H1 (cell line): ENCODE data around the gene TEAD1.

ENCODE experiments used
- BCL11A ChIP-seq, 2 experiments: IDR thresholded peaks; one replicate each; pipeline ENCODE4 v1.6.1; 2011; ENCODE audit warnings: low read depth in 2 of 2, low read length in 2 of 2, mild to moderate bottlenecking in 2 of 2
- CTCF ChIP-seq, 3 experiments: IDR thresholded peaks; 1 replicate in 2 of 3; 2 replicates in 1 of 3; pipeline versions ENCODE4 v1.5.1 to v1.6.1; 2011; ENCODE audit warnings: low read length in 3 of 3, mild to moderate bottlenecking in 3 of 3, inconsistent platforms in 2 of 3, low read depth in 1 of 3, moderate library complexity in 1 of 3; ENCODE audit not compliant: insufficient read depth in 1 of 3; ENCODE audit errors: control extremely low read depth in 1 of 3
- EGR1 ChIP-seq: IDR thresholded peaks from 2 replicates; pipeline ENCODE4 v1.6.1; 2011; ENCODE audit warnings: low read depth, low read length, borderline replicate concordance
- EP300 ChIP-seq, 2 experiments: IDR thresholded peaks; 1 replicate in 1 of 2; 2 replicates in 1 of 2; pipeline ENCODE4 v1.6.1; 2011 to 2012; ENCODE audit warnings: low read depth in 2 of 2, low read length in 2 of 2, mild to moderate bottlenecking in 2 of 2, borderline replicate concordance in 1 of 2, inconsistent platforms in 1 of 2, moderate library complexity in 1 of 2
- EZH2 ChIP-seq: fragments of 200-600 bp; sonication (generic); IDR thresholded peaks from 2 replicates; pipeline ENCODE4 v1.7.1; 2012; ENCODE audit warnings: low read depth, mild to moderate bottlenecking, moderate library complexity, low read length, inconsistent platforms; ENCODE audit not compliant: severe bottlenecking
- HDAC6 ChIP-seq: IDR thresholded peaks from one replicate; pipeline ENCODE4 v1.7.1; 2012; ENCODE audit warnings: low read depth, mild to moderate bottlenecking, inconsistent platforms, low read length, moderate library complexity
- POLR2A ChIP-seq, 2 experiments: IDR thresholded peaks; 1 replicate in 1 of 2; 2 replicates in 1 of 2; pipeline ENCODE4 v1.6.1; 2011; ENCODE audit warnings: low read depth in 2 of 2, low read length in 2 of 2, mild to moderate bottlenecking in 2 of 2; ENCODE audit errors: control extremely low read depth in 1 of 2
- POLR2AphosphoS5 ChIP-seq: IDR thresholded peaks from 2 replicates; pipeline ENCODE4 v1.6.1; 2011; ENCODE audit warnings: low read depth, low read length
- USF2 ChIP-seq: IDR thresholded peaks from 2 replicates; pipeline ENCODE4 v1.6.1; 2011; ENCODE audit warnings: low read length, improper control_type of control experiment
- YY1 ChIP-seq: IDR thresholded peaks from 2 replicates; pipeline ENCODE4 v1.6.1; 2011; ENCODE audit warnings: low read depth, mild to moderate bottlenecking, low read length

GRCh38 chr11:12971955-12972354 lies 297.7 kb downstream of the TEAD1 start:
- TF ChIP-seq POLR2A (IDR thresholded peaks at IDR 0.05; ENCODE audit: control extremely low read depth in 1 of 2, low read depth in 2 of 2, low read length in 2 of 2) (no peak), CTCF (IDR thresholded peaks at IDR 0.05; ENCODE audit: control extremely low read depth in 1 of 3, insufficient read depth in 1 of 3, low read depth in 1 of 3, low read length in 3 of 3) (no peak), EP300 (IDR thresholded peaks at IDR 0.05; ENCODE audit: borderline replicate concordance in 1 of 2, low read depth in 2 of 2, low read length in 2 of 2) (no peak), HDAC6 (no peak), EGR1 (no peak), POLR2AphosphoS5 (no peak), BCL11A (IDR thresholded peaks at IDR 0.05; ENCODE audit: low read depth in 2 of 2, low read length in 2 of 2) (no peak), YY1 (no peak), USF2 (no peak), EZH2 (no peak)
